Raji (cell line): Measurements from ENCODE around the gene UGT1A3.

ENCODE experiments used
- POLR2A ChIP-seq: IDR thresholded peaks from 2 replicates; pipeline ENCODE4 v1.6.1; 2011; ENCODE audit warnings: low read depth, low read length, control low read depth; ENCODE audit not compliant: insufficient read depth

Gene UGT1A3

GRCh38 chr2:233817361-233817911, 88.6 kb downstream of the UGT1A3 start:
- no peak for TF ChIP-seq POLR2A

GRCh38 chr2:233817995-233818638, 89.3 kb downstream of the UGT1A3 start:
- no peak for TF ChIP-seq POLR2A

GRCh38 chr2:233818639-233819621, 90.1 kb downstream of the UGT1A3 start:
- no peak for TF ChIP-seq POLR2A

GRCh38 chr2:233819884-233820773, 91.3 kb downstream of the UGT1A3 start:
- TF ChIP-seq POLR2A = no peak

GRCh38 chr2:233820774-233821105, 91.9 kb downstream of the UGT1A3 start:
- no peak for TF ChIP-seq POLR2A

GRCh38 chr2:233821196-233821595, 92.4 kb downstream of the UGT1A3 start:
- no peak for TF ChIP-seq POLR2A

GRCh38 chr2:233821709-233822100, 92.9 kb downstream of the UGT1A3 start:
- no peak for TF ChIP-seq POLR2A

GRCh38 chr2:233822101-233822771, 93.4 kb downstream of the UGT1A3 start:
- no peak for TF ChIP-seq POLR2A
